Upper lobe of left lung (tissue), 6 donors: ENCODE results near the gene GEMIN7. TPM values are rescaled to one million over a fixed set of nuclear protein-coding genes. Genes with fewer than 3 reads are reported as not detected.

Experiments
- ATAC-seq, 2 donors: fragments of 200-7000 bp; cut with Tn5 transposase; one replicate each; pipeline ENCODE4 v1.9.1; 2022; ENCODE audit warnings: mild to moderate bottlenecking in 2 of 2, moderate library complexity in 2 of 2; ENCODE audit not compliant: low FRiP score in 2 of 2
- DNase-seq, 2 donors: peaks; one replicate each; pipeline ENCODE4 v3.0.0-alpha.2; 2019 to 2020
- H3K27ac ChIP-seq, 4 donors: fragments of 200-600 bp; sonication (generic); one replicate each; pipeline ENCODE4 v1.5.1; 2016 to 2019
- H3K27me3 ChIP-seq, 4 donors: fragments of 200-600 bp; sonication (generic); one replicate each; pipeline ENCODE4 v1.5.1; 2017 to 2019
- H3K36me3 ChIP-seq, 4 donors: fragments of 200-600 bp; sonication (generic); one replicate each; pipeline ENCODE4 v1.5.1; 2016 to 2019
- H3K4me1 ChIP-seq, 4 donors: fragments of 200-600 bp; sonication (generic); one replicate each; pipeline ENCODE4 v1.5.1; 2018 to 2019
- H3K4me3 ChIP-seq, 4 donors: fragments of 200-600 bp; sonication (generic); one replicate each; pipeline ENCODE4 v1.5.1; 2017 to 2019; ENCODE audit warnings: mild to moderate bottlenecking in 2 of 4, moderate library complexity in 1 of 4
- H3K9me3 ChIP-seq, 4 donors: fragments of 200-600 bp; sonication (generic); one replicate each; pipeline ENCODE4 v1.5.1; 2018 to 2019
- EP300 ChIP-seq, 4 donors: sonication (generic); formaldehyde crosslinking; IDR thresholded peaks; one replicate each; pipeline ENCODE4 v1.5.1; 2017; ENCODE audit warnings: antibody characterized with exemption in 4 of 4, control low read depth in 2 of 4
- POLR2A ChIP-seq, 4 donors: fragments of 450-650 bp; IDR thresholded peaks; one replicate each; pipeline ENCODE4 v1.5.1; 2016 to 2017; ENCODE audit warnings: antibody characterized with exemption in 4 of 4, mild to moderate bottlenecking in 2 of 4
- POLR2AphosphoS5 ChIP-seq, 2 donors: sonication (generic); formaldehyde crosslinking; IDR thresholded peaks; one replicate each; pipeline ENCODE4 v1.5.1; 2017; ENCODE audit warnings: antibody characterized with exemption in 2 of 2
- WGBS, 2 donors: methylation state at CpG; one replicate each; pipeline ENCODE4 v1.1.5; 2017 to 2018; 5-methylcytosine and 5-hydroxymethylcytosine counted together
- total RNA-seq, 6 donors: library from RNA; depleted of rRNA in 4 of 6; stranded (reverse); fragments of >200 nt in 4 of 6; gene quantifications; one replicate each; pipeline versions ENCODE4 v1.1.0 to v1.2.1, GENCODE V29; 2016 to 2021
- TF ChIP-seq, protein P1 (sequence below), 6 experiments: fragments of 450-650 bp in 4 of 6; fragments of 200-600 bp in 2 of 6; sonication (generic) in 2 of 6; IDR thresholded peaks; one replicate each; pipeline ENCODE4 v1.5.1; 2016 to 2019; ENCODE audit warnings: antibody characterized with exemption in 6 of 6
- donor health status: DM: no; HTN: no; CAD: no; lungs with moderate emphysema.
- donor health status: DM: no; HTN: yes; CAD: no; lungs with severe emphysema.

The GEMIN7 gene
- total RNA-seq, 6 donors from 2014 or later = 8.1 to 24.2 (median 13.5) TPM

DNA sequence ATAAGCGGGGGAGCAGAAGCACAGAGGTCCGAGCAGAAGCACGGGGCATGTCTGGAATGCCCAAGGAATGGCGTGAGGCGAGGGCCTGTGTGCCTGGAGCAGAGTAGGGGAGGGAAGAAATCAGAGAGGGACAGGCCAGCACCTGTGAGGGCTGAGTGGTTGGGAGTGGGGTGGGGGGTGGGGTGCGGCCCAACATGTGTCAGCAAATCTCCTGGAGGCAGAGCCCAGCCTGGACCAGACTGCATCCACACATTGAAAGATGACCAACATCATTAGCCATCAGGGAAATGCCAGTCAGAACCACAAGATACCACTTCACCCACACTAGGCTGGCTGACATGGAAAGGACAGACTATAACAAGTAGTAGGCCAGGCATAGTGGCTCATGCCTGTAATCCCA lies 29.0 kb upstream of the GEMIN7 start:
- H3K27ac ChIP-seq = no peak overlapping the region
- H3K4me1 ChIP-seq = peaks cover 13 to 31% (median 16%) of the 10 kb centered on the region in 4 donors
- DNase-seq (no peak), ATAC-seq (no peak)
- H3K4me3 ChIP-seq = no peak overlapping the region
- H3K27me3 ChIP-seq = no peaks in the 10 kb centered on the region
- H3K36me3 ChIP-seq = peaks cover 9 to 53% (median 40%) of the 10 kb centered on the region in 4 donors
- H3K9me3 ChIP-seq = no peaks in the 10 kb centered on the region
- no peak for TF ChIP-seq EP300 (IDR thresholded peaks at IDR 0.05)
- TF ChIP-seq POLR2AphosphoS5 (IDR thresholded peaks at IDR 0.05) = no peak
- no peak for TF ChIP-seq POLR2A (IDR thresholded peaks at IDR 0.05)
- TF ChIP-seq, protein P1, sequence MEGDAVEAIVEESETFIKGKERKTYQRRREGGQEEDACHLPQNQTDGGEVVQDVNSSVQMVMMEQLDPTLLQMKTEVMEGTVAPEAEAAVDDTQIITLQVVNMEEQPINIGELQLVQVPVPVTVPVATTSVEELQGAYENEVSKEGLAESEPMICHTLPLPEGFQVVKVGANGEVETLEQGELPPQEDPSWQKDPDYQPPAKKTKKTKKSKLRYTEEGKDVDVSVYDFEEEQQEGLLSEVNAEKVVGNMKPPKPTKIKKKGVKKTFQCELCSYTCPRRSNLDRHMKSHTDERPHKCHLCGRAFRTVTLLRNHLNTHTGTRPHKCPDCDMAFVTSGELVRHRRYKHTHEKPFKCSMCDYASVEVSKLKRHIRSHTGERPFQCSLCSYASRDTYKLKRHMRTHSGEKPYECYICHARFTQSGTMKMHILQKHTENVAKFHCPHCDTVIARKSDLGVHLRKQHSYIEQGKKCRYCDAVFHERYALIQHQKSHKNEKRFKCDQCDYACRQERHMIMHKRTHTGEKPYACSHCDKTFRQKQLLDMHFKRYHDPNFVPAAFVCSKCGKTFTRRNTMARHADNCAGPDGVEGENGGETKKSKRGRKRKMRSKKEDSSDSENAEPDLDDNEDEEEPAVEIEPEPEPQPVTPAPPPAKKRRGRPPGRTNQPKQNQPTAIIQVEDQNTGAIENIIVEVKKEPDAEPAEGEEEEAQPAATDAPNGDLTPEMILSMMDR (IDR thresholded peaks at IDR 0.05) = no peak
- WGBS, 2 donors = 86 to 91% methylated on average over 6 of the region's 6 CpGs

DNA sequence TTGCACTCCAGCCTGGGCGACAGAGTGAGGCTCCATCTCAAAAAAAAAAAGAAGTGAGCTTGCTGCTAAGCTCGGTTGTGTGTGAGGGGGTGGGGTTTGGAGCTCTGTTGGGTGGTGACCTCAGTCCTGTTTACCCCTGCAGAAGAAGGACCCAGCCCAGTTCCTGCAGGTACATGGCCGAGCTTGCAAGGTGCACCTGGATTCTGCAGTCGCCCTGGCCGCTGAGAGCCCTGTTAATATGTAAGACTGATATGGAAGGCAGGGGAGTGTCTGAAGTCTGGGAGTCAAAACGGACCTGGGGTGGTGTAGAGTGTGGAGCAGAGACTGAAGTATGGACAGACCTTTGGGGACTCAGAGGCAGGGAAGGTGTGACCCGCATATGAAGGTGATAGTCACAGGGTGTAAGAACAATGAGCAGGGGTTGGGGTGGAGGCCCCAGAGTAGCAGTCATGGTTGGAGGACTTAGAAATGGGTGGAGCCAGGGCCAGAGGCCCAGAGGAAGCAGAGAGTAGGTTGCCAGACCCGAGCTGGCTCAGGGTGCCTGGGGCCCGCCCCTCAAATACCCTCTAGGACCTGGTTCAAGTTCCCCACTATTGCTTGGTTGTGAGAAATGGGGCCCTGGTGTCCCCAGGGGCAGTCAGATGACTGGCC lies 27.0 kb upstream of the GEMIN7 start:
- Histone ChIP-seq H3K27me3 (no peaks in the 10 kb centered on the region), H3K27ac (no peak overlapping the region), H3K36me3 (peaks cover 22 to 59% (median 50%) of the 10 kb centered on the region in 4 donors), H3K4me1 (peaks cover 0 to 11% (median 0%) of the 10 kb centered on the region in 4 donors), H3K4me3 (no peak overlapping the region), H3K9me3 (no peaks in the 10 kb centered on the region)
- DNase-seq (no peak), ATAC-seq (peak in 1 of 2 donors; percentile 28)
- TF ChIP-seq POLR2A (IDR thresholded peaks at IDR 0.05) (no peak), POLR2AphosphoS5 (IDR thresholded peaks at IDR 0.05) (no peak), EP300 (IDR thresholded peaks at IDR 0.05) (no peak)
- TF ChIP-seq, protein P1 (IDR thresholded peaks at IDR 0.05) = no peak
- 71 to 72% methylated on average over 9 of the region's 9 CpGs for WGBS, 2 donors

GRCh38 chr19:45056831-45057230 lies 22.2 kb upstream of the GEMIN7 start:
- no peak for DNase-seq
- Histone ChIP-seq H3K36me3 (peaks cover 53 to 100% (median 95%) of the 10 kb centered on the region in 4 donors), H3K9me3 (no peaks in the 10 kb centered on the region), H3K27ac (no peak overlapping the region), H3K4me1 (peaks cover 0 to 1% (median 0%) of the 10 kb centered on the region in 4 donors), H3K27me3 (no peaks in the 10 kb centered on the region), H3K4me3 (no peak overlapping the region)
- WGBS, 2 donors = 84 to 90% methylated on average over 6 to 8 of the region's 8 CpGs
- ATAC-seq = no peak
- TF ChIP-seq POLR2AphosphoS5 (IDR thresholded peaks at IDR 0.05) (no peak), POLR2A (IDR thresholded peaks at IDR 0.05) (no peak), EP300 (IDR thresholded peaks at IDR 0.05) (no peak)
- TF ChIP-seq, protein P1 (IDR thresholded peaks at IDR 0.05) = no peak

DNA sequence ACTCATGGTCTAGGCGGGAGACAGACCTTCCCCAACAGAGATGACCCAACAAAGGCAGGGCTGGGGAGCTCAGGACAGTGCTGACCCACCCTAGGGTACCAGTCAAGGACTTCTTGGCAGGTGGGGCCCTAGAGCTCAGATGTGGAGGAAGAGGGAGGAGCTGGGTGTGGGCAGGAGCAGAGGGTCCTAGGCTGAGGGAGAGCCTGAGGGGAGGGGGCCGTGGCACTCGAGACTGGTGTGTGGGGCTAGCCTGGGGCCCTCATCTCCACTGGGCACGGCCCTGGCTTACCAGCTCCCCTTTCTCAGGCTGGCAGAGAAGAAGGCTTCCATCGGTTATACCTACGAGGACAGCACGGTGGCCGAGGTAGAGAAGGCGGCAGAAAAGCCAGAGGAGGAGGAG lies 21.6 kb upstream of the GEMIN7 start:
- Histone ChIP-seq H3K27ac (no peak overlapping the region), H3K27me3 (no peaks in the 10 kb centered on the region), H3K36me3 (peaks cover 56 to 100% (median 96%) of the 10 kb centered on the region in 4 donors), H3K9me3 (no peaks in the 10 kb centered on the region), H3K4me3 (no peak overlapping the region), H3K4me1 (no peaks in the 10 kb centered on the region)
- TF ChIP-seq POLR2AphosphoS5 (IDR thresholded peaks at IDR 0.05) = no peak
- TF ChIP-seq, protein P1 (IDR thresholded peaks at IDR 0.05) = no peak
- TF ChIP-seq POLR2A (IDR thresholded peaks at IDR 0.05) = no peak
- no peak for TF ChIP-seq EP300 (IDR thresholded peaks at IDR 0.05)
- peak in 1 of 2 donors; percentile 7 for ATAC-seq
- DNase-seq = peak in 1 of 2 donors; percentile 53
- WGBS, 2 donors = 86 to 87% methylated on average over 6 to 9 of the region's 9 CpGs
